ENCODE results near the gene CCDC159.

CCDC159 gene

DNA sequence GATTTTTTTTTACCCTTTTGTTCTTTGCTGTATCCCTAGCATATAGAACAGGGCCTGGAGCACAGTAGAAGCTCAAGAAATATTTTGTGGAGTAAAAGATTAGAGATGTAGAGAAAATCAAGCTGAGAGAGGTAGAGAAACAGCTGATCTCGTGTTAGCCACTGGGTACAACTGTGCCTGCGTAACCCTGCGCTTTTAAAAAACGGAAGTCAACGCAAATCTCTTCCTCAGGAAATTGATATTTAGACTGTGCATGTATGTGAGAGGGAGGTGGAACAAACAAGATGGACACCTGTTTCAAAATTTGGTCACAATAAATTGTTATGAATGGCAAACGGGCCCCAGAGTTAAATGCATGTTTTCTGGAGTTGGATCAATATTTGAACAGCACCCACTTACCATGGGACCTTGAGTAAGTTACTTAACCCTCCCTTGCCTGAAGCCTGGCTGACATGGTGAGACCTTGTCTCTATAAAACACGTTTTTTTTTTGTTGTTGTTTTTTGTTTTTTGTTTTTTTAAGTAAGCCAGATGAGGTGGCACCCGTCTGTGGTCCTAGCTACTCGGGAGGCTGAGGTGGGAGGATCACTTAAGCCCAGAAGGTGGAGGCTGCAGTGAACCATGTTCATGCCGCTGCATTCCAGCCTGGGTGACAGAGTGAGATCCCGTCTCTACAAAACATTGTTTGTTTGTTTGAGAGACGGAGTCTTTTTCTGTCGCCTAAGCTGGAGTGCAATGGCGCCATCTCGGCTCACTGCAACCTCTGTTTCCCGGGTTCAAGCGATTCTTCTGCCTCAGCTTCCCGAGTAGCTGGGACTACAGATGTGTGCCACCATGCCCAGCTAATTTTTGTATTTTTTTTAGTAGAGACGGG lies 41.1 kb downstream of the CCDC159 start:
- Histone ChIP-seq H3K36me3 (ENCODE audit: control insufficient read depth, insufficient read depth, low read length) (no peaks in the 10 kb centered on the region), H3K27me3 (ENCODE audit: control insufficient read depth, insufficient read depth, low read length) (peaks cover 11% of the 10 kb centered on the region), H3K9ac (ENCODE audit: low read length) (no peak overlapping the region), H3K9me3 (ENCODE audit: control insufficient read depth, low read length) (no peaks in the 10 kb centered on the region), H3K4me1 (ENCODE audit: control insufficient read depth, insufficient read depth, low read length) (peaks cover 20% of the 10 kb centered on the region), H3K4me3 (ENCODE audit: low read length) (no peak overlapping the region)

DNA sequence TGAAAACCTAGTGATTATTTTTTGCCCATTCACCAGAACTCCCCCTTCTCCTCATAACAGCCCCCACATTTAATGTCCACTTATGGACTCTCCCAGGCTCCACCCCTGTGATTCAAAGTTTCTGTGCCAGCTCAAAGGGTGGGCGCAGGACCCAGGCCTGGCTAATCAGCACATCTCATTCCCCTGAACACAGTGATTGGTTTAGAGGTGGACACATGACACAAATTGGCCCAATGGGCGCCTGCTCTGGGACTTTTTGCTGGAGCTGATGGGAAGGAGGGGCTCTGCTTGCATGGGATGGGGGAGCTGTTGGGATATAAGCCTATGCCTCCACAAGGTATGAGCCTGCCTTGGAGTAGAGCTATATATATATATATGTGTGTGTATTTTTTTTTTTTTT lies 44.0 kb downstream of the CCDC159 start:
- no peak overlapping the region for H3K4me3 ChIP-seq (ENCODE audit: low read length)
- no peaks in the 10 kb centered on the region for H3K36me3 ChIP-seq (ENCODE audit: control insufficient read depth, insufficient read depth, low read length)
- H3K9ac ChIP-seq (ENCODE audit: low read length): no peak overlapping the region
- H3K4me1 ChIP-seq (ENCODE audit: control insufficient read depth, insufficient read depth, low read length): no peaks in the 10 kb centered on the region
- no peaks in the 10 kb centered on the region for H3K27me3 ChIP-seq (ENCODE audit: control insufficient read depth, insufficient read depth, low read length)
- H3K9me3 ChIP-seq (ENCODE audit: control insufficient read depth, low read length): no peaks in the 10 kb centered on the region

DNA sequence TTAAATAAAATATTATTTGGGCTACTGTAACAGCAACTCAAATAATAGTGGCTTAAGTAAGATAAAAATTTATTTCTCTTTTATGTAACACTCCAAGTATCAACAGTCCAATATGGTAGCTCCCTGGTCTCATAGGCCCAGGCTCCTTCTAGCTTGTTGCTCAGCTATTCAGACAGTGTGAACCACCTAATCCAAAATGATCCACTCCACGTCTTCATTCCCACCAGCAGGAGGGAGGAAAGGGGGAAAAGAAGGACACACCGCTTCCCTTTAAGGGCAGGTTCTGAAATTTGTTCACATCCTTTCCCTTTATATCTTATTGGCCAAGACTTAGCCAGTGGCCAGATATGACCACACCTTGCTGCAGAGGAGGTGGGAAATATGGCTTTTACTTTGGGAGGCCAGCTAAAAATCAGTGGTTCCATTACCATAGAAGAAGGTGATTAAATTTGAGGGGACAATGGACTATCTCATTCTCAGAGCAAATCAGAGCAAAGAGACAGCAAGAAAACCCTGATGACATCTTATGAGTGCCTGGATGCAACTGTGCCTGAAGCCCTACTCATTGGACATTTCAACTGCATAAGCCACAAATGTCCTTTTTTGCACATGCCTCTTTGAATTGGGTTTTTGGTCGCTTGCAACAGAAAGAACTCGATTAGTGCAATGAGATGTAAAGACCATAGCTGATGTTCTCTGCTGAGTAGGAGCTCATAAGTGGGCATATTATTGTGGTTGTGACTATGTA lies 44.8 kb downstream of the CCDC159 start:
- Histone ChIP-seq H3K4me3 (ENCODE audit: low read length) (no peak overlapping the region), H3K9me3 (ENCODE audit: control insufficient read depth, low read length) (no peaks in the 10 kb centered on the region), H3K4me1 (ENCODE audit: control insufficient read depth, insufficient read depth, low read length) (no peaks in the 10 kb centered on the region)

DNA sequence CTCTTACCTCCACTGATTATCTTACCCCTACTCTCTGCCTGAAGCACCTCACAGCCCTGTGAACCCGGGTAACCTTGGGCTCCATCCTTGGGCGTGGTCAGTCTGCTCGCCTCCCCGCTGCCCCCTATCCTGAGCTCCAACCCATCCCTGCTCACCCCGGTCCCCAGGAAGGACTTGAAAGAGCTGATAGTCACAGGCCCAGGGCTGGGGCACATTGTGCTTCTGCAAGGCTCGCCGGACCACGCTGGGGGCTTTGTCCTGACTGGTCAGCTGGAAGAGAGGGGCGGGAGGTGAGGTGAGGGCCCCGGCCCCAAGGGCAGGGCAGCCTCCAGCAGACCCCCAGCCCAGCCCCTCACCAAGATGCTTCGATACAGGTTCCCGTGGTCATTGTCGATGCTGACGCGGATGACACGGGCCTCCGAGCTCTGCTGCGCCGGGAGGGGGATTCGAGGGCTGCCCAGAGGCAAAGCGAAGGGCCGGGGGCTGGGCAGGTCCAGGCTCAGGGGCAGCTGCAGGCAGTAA lies 50.8 kb downstream of the CCDC159 start:
- Histone ChIP-seq H3K27me3 (ENCODE audit: control insufficient read depth, insufficient read depth, low read length) (no peaks in the 10 kb centered on the region), H3K4me3 (ENCODE audit: low read length) (no peak overlapping the region), H3K9me3 (ENCODE audit: control insufficient read depth, low read length) (no peaks in the 10 kb centered on the region), H3K36me3 (ENCODE audit: control insufficient read depth, insufficient read depth, low read length) (no peaks in the 10 kb centered on the region), H3K9ac (ENCODE audit: low read length) (no peak overlapping the region), H3K4me1 (ENCODE audit: control insufficient read depth, insufficient read depth, low read length) (no peaks in the 10 kb centered on the region)

More for the DNA sequence above, 44.8 kb downstream of the CCDC159 start:
- Histone ChIP-seq H3K9ac (ENCODE audit: low read length) (no peak overlapping the region), H3K36me3 (ENCODE audit: control insufficient read depth, insufficient read depth, low read length) (no peaks in the 10 kb centered on the region), H3K27me3 (ENCODE audit: control insufficient read depth, insufficient read depth, low read length) (no peaks in the 10 kb centered on the region)

DNA sequence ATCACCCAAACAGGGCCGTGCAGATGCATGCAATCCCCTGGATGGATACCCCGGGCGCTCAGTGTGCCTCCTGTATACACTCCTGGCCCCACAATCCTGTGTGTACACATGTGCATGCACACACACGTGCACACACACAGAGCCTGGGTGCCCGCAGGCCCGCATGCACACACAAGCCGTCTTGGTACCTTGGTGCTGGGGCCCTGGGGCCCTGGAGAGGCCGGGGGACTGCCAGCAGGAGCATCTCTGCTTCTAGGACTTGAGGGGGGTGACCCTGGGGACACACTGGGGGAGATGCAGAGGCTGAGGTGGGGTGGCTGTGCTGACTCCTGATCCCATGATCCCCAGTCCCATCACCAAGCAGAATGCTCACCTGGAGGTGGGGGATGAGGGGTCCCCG lies 53.3 kb downstream of the CCDC159 start:
- Histone ChIP-seq H3K9ac (ENCODE audit: low read length) (no peak overlapping the region), H3K36me3 (ENCODE audit: control insufficient read depth, insufficient read depth, low read length) (no peaks in the 10 kb centered on the region), H3K9me3 (ENCODE audit: control insufficient read depth, low read length) (no peaks in the 10 kb centered on the region), H3K4me1 (ENCODE audit: control insufficient read depth, insufficient read depth, low read length) (no peaks in the 10 kb centered on the region), H3K4me3 (ENCODE audit: low read length) (no peak overlapping the region), H3K27me3 (ENCODE audit: control insufficient read depth, insufficient read depth, low read length) (no peaks in the 10 kb centered on the region)

DNA sequence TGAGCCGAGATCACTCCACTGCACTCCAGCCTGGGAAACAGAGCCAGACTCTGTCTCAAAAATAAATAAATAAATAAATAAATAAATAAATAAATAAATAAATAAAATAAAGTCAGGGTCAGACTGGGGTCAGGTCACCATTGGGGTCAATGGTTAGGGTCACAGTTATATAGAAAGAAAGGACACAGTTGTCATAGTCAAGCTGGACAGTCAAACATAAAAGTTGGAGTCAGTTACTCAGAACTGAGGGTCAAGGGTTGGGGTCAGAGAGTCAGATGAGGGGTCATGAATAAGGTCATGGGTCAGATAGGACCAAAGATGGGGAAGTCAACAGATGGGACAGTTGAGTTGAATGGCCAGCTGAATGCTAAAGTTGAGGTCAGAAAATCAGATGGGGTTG lies 54.5 kb downstream of the CCDC159 start:
- H3K9me3 ChIP-seq (ENCODE audit: control insufficient read depth, low read length): no peaks in the 10 kb centered on the region
- no peaks in the 10 kb centered on the region for H3K27me3 ChIP-seq (ENCODE audit: control insufficient read depth, insufficient read depth, low read length)
- H3K4me1 ChIP-seq (ENCODE audit: control insufficient read depth, insufficient read depth, low read length): no peaks in the 10 kb centered on the region
- no peaks in the 10 kb centered on the region for H3K36me3 ChIP-seq (ENCODE audit: control insufficient read depth, insufficient read depth, low read length)
- no peak overlapping the region for H3K4me3 ChIP-seq (ENCODE audit: low read length)
- H3K9ac ChIP-seq (ENCODE audit: low read length): no peak overlapping the region

DNA sequence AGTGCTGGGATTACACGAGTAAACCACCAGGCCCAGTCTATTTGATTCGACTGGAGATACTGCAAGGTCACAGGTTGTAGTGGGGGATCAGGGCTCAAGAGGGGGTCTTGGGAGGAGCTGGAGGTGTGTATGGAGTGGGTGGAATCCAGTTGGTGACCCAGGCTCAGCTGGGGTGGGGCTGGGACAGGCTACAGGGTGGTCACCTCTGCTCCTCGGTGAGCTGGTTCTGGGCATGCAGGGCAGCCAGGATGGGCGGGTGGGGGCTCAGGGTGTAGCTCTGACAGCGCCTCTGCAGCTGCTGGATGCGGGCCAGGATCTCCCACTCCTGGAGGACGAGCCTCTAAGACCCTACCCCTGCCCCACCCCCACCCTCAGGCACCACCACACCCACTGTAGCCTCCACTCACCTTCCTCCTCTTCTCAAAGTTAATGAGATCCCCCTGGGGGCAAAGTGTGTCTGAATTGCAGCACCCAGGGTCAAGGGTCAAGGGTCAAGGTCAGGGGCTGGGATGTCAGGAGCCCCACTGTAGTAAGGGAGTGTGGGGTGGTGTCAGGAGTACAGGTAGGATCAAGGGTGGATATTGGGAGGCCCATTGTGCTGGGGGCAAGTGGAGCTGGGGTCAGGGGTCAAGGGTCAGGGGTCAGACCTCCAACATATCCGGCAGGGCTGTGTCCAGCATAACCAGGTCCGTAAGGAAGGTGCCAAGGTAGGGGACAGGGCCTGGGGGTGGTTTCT lies 55.7 kb downstream of the CCDC159 start:
- Histone ChIP-seq H3K9ac (ENCODE audit: low read length) (no peak overlapping the region), H3K27me3 (ENCODE audit: control insufficient read depth, insufficient read depth, low read length) (no peaks in the 10 kb centered on the region), H3K9me3 (ENCODE audit: control insufficient read depth, low read length) (no peaks in the 10 kb centered on the region), H3K4me1 (ENCODE audit: control insufficient read depth, insufficient read depth, low read length) (no peaks in the 10 kb centered on the region), H3K4me3 (ENCODE audit: low read length) (no peak overlapping the region), H3K36me3 (ENCODE audit: control insufficient read depth, insufficient read depth, low read length) (no peaks in the 10 kb centered on the region)

Measured in mucosa of stomach (tissue), 1 donor.